Neural crest cell (in vitro differentiated cells): Measurements from ENCODE around the gene ATP11A. TPM values are rescaled to one million over a fixed set of nuclear protein-coding genes. Genes with fewer than 3 reads are reported as not detected.

Experiments used
- DNase-seq: peaks from one replicate; pipeline ENCODE4 v3.0.0; 2021; ENCODE audit warnings: low read depth, mixed read lengths, low spot score
- H3K27ac Mint-ChIP-seq: one replicate; pipeline ENCODE4 v1.8.0; 2021; ENCODE audit warnings: mild to moderate bottlenecking, mixed read lengths; ENCODE audit not compliant: unreplicated experiment
- H3K27me3 Mint-ChIP-seq: 2 replicates; pipeline ENCODE4 v1.8.0; 2021; ENCODE audit warnings: low read depth, mild to moderate bottlenecking, mixed read lengths
- H3K36me3 Mint-ChIP-seq: 2 replicates; pipeline ENCODE4 v1.8.0; 2021; ENCODE audit warnings: low read depth, mild to moderate bottlenecking, mixed read lengths
- H3K4me1 Mint-ChIP-seq: 2 replicates; pipeline ENCODE4 v1.8.0; 2021; ENCODE audit warnings: mixed read lengths
- H3K4me3 Mint-ChIP-seq: one replicate; pipeline ENCODE4 v1.8.0; 2021; ENCODE audit warnings: mild to moderate bottlenecking, mixed read lengths
- H3K9me3 Mint-ChIP-seq: 2 replicates; pipeline ENCODE4 v1.8.0; 2021; ENCODE audit warnings: mixed read lengths
- CTCF ChIP-seq: fragments of 200-600 bp; sonication (generic); conservative IDR thresholded peaks from 2 replicates; pipeline ENCODE4 v1.5.0; 2021; ENCODE audit warnings: antibody characterized with exemption, mild to moderate bottlenecking
- total RNA-seq: library from RNA; stranded (reverse); gene quantifications from 2 replicates; pipeline ENCODE4 v1.2.1, GENCODE V29; 2021

Gene ATP11A
- total RNA-seq, 1 donor from 2014 or later: 97.4 TPM

GRCh38 chr13:112647256-112647655 lies 42.6 kb upstream of the ATP11A start:
- H3K36me3 Mint-ChIP-seq: no peaks in the 10 kb centered on the region
- no peak for DNase-seq
- H3K4me1 Mint-ChIP-seq: peaks cover 2% of the 10 kb centered on the region
- no peaks in the 10 kb centered on the region for H3K9me3 Mint-ChIP-seq
- H3K4me3 Mint-ChIP-seq: no peak overlapping the region
- no peak overlapping the region for H3K27ac Mint-ChIP-seq
- TF ChIP-seq CTCF: no peak
- no peaks in the 10 kb centered on the region for H3K27me3 Mint-ChIP-seq

GRCh38 chr13:112648101-112648500 lies 41.7 kb upstream of the ATP11A start:
- H3K4me3 Mint-ChIP-seq: no peak overlapping the region
- no peak for TF ChIP-seq CTCF
- no peaks in the 10 kb centered on the region for H3K9me3 Mint-ChIP-seq
- H3K36me3 Mint-ChIP-seq: no peaks in the 10 kb centered on the region
- peaks cover 8% of the 10 kb centered on the region for H3K4me1 Mint-ChIP-seq
- peak overlapping the region; percentile 27 for H3K27ac Mint-ChIP-seq
- H3K27me3 Mint-ChIP-seq: no peaks in the 10 kb centered on the region
- no peak for DNase-seq

- no peaks in the 10 kb centered on the region for H3K9me3 Mint-ChIP-seq
- H3K27me3 Mint-ChIP-seq: no peaks in the 10 kb centered on the region
- DNase-seq: no peak
- TF ChIP-seq CTCF: no peak
- H3K27ac Mint-ChIP-seq: no peak overlapping the region
- H3K4me3 Mint-ChIP-seq: no peak overlapping the region
- peaks cover 8% of the 10 kb centered on the region for H3K4me1 Mint-ChIP-seq
- H3K36me3 Mint-ChIP-seq: no peaks in the 10 kb centered on the region
Measured at GRCh38 chr13:112648966-112649690, 40.7 kb upstream of the ATP11A start.

GRCh38 chr13:112651311-112651710 lies 38.5 kb upstream of the ATP11A start:
- Mint-ChIP-seq H3K9me3 (no peaks in the 10 kb centered on the region), H3K36me3 (no peaks in the 10 kb centered on the region), H3K4me1 (peaks cover 8% of the 10 kb centered on the region), H3K4me3 (no peak overlapping the region), H3K27me3 (no peaks in the 10 kb centered on the region), H3K27ac (no peak overlapping the region)
- no peak for TF ChIP-seq CTCF
- DNase-seq: no peak

- H3K27me3 Mint-ChIP-seq: no peaks in the 10 kb centered on the region
- H3K4me3 Mint-ChIP-seq: no peak overlapping the region
- peaks cover 8% of the 10 kb centered on the region for H3K4me1 Mint-ChIP-seq
- H3K27ac Mint-ChIP-seq: no peak overlapping the region
- no peak for DNase-seq
- no peaks in the 10 kb centered on the region for H3K9me3 Mint-ChIP-seq
- no peaks in the 10 kb centered on the region for H3K36me3 Mint-ChIP-seq
- TF ChIP-seq CTCF: no peak
Measured at GRCh38 chr13:112651750-112652511, 37.9 kb upstream of the ATP11A start.
